ENCODE measurements around the gene PDE6B. TPM values are rescaled to one million over a fixed set of nuclear protein-coding genes. Genes with fewer than 3 reads are reported as not detected.

PDE6B gene
- total and polyA plus RNA-seq, 2 experiments from 2014 or later = 3.4 to 5.0 TPM

GRCh38 chr4:714087-714486, 88.7 kb downstream of the PDE6B start:
- DNase-seq (ENCODE audit: low spot score) = no peak
- no peak overlapping the region for H3K27ac ChIP-seq (ENCODE audit: low read depth)
- H3K9me2 ChIP-seq (ENCODE audit: insufficient read depth) = no peaks in the 10 kb centered on the region
- peaks cover 70% of the 10 kb centered on the region for H3K79me2 ChIP-seq (replicated peaks; ENCODE audit: insufficient read depth)
- Mint-ChIP-seq H3K36me3 (ENCODE audit: low read depth) (peaks cover 29% of the 10 kb centered on the region), H3K4me1 (no peaks in the 10 kb centered on the region; the same call in 2 of the 3 replicates), H3K4me3 (no peak overlapping the region), H3K27me3 (ENCODE audit: insufficient read depth, low read depth, poor library complexity) (peaks cover 3% of the 10 kb centered on the region), H3K27ac (no peak overlapping the region), H3K9me3 (no peaks in the 10 kb centered on the region)
- no peak overlapping the region for H2AFZ ChIP-seq
- H3K27me3 ChIP-seq (ENCODE audit: insufficient read depth) = no peaks in the 10 kb centered on the region
- ATAC-seq = peak; percentile 64
- H3K4me1 ChIP-seq (ENCODE audit: insufficient read depth) = no peaks in the 10 kb centered on the region
- no peak overlapping the region for H3K4me3 ChIP-seq
- H3K4me2 ChIP-seq = no peak overlapping the region
- TF ChIP-seq CTCF (conservative IDR thresholded peaks at IDR 0.05; ENCODE audit: low read depth in 2 of 2) (peak in 1 of 2 experiments; percentile 25; a peak in 1 of 4 replicates), EZH2 (IDR thresholded peaks at IDR 0.05; ENCODE audit: low read depth, unreplicated experiment) (no peak), ZNF462 (CRISPR knock-in tag; IDR thresholded peaks at IDR 0.05) (no peak), CREB1 (CRISPR knock-in tag; IDR thresholded peaks at IDR 0.05; ENCODE audit: low read depth) (no peak), POLR2AphosphoS5 (IDR thresholded peaks at IDR 0.05; ENCODE audit: low read depth) (no peak), ZNF114 (CRISPR knock-in tag; IDR thresholded peaks at IDR 0.05) (no peak), EZH2phosphoT487 (IDR thresholded peaks at IDR 0.05; ENCODE audit: unreplicated experiment) (no peak)
- peaks cover 41% of the 10 kb centered on the region for H4K20me1 ChIP-seq (replicated peaks; ENCODE audit: insufficient read depth)
- H3K36me3 ChIP-seq (ENCODE audit: insufficient read depth) = 0 out of 2 replicates have a peak, but pooled peaks cover 3% of the 10 kb centered on the region
- H3F3A ChIP-seq (replicated peaks; ENCODE audit: low read depth) = no peaks in the 10 kb centered on the region

Measured in GM23338 (cell line).